Cerebellar cortex (tissue), 1 donor: ENCODE results near the gene BMP6.
"Not testable (repeated sequence)": the region's sequence is repeated elsewhere in the genome, so short reads cannot be mapped to it uniquely, and the experiment has no call there.

Experiments
- DNase-seq: peaks from one replicate; pipeline ENCODE4 v3.0.0-alpha.2; 2015; ENCODE audit warnings: low spot score

Gene BMP6

GRCh38 chr6:7794509-7794908 is 68.6 kb downstream of the BMP6 start:
- no peak for DNase-seq

GRCh38 chr6:7797386-7797785 is 71.5 kb downstream of the BMP6 start:
- DNase-seq, result no peak

GRCh38 chr6:7798751-7799150 is 72.9 kb downstream of the BMP6 start:
- no peak for DNase-seq

GRCh38 chr6:7802662-7803061 is 76.8 kb downstream of the BMP6 start:
- no peak for DNase-seq

GRCh38 chr6:7803214-7803613 is 77.3 kb downstream of the BMP6 start:
- no peak for DNase-seq

GRCh38 chr6:7805078-7805849 is 79.4 kb downstream of the BMP6 start:
- DNase-seq, result no peak

- DNase-seq, result no peak
Observed at GRCh38 chr6:7805850-7806214, 79.9 kb downstream of the BMP6 start.

GRCh38 chr6:7806711-7807110 is 80.8 kb downstream of the BMP6 start:
- DNase-seq, result no peak

- DNase-seq, result no peak
Observed at GRCh38 chr6:7809346-7809745, 83.4 kb downstream of the BMP6 start.

GRCh38 chr6:7811441-7811840 is 85.5 kb downstream of the BMP6 start:
- no peak for DNase-seq

- DNase-seq, result no peak
Observed at GRCh38 chr6:7812623-7813022, 86.7 kb downstream of the BMP6 start.

GRCh38 chr6:7813193-7813592 is 87.3 kb downstream of the BMP6 start:
- no peak for DNase-seq

GRCh38 chr6:7813704-7814103 is 87.8 kb downstream of the BMP6 start:
- DNase-seq, result no peak

GRCh38 chr6:7815716-7816115 is 89.8 kb downstream of the BMP6 start:
- DNase-seq, result no peak

- not testable (repeated sequence) for DNase-seq
Observed at GRCh38 chr6:7817184-7817583, 91.3 kb downstream of the BMP6 start.

GRCh38 chr6:7818257-7819214 is 92.6 kb downstream of the BMP6 start:
- DNase-seq, result no peak

- no peak for DNase-seq
Observed at GRCh38 chr6:7819431-7820015, 93.6 kb downstream of the BMP6 start.

GRCh38 chr6:7820288-7820835 is 94.5 kb downstream of the BMP6 start:
- DNase-seq, result no peak

- DNase-seq, result no peak
Observed at GRCh38 chr6:7821426-7821825, 95.5 kb downstream of the BMP6 start.

- DNase-seq, result no peak
Observed at GRCh38 chr6:7823552-7823951, 97.7 kb downstream of the BMP6 start.

GRCh38 chr6:7825986-7826385 is 100.1 kb downstream of the BMP6 start:
- no peak for DNase-seq

- DNase-seq, result no peak
Observed at GRCh38 chr6:7827142-7827541, 101.2 kb downstream of the BMP6 start.

GRCh38 chr6:7828124-7828523 is 102.2 kb downstream of the BMP6 start:
- no peak for DNase-seq
